ENCODE data around the gene GIMAP8.

GRCh38 chr7:150430465-150431085 is 19.9 kb upstream of the GIMAP8 start:
- no peak for TF ChIP-seq POLR2AphosphoS5 (IDR thresholded peaks at IDR 0.05; ENCODE audit: low read depth, low read length)
- TF ChIP-seq CTCF (IDR thresholded peaks at IDR 0.05): no peak
- no peak for TF ChIP-seq REST (IDR thresholded peaks at IDR 0.05; ENCODE audit: low read depth, low read length)
- no peak for TF ChIP-seq RAD21 (IDR thresholded peaks at IDR 0.05; ENCODE audit: low read length)
- TF ChIP-seq RCOR1 (IDR thresholded peaks at IDR 0.05; ENCODE audit: low read length): no peak
- TF ChIP-seq GABPA (IDR thresholded peaks at IDR 0.05; ENCODE audit: low read depth): no peak
- TF ChIP-seq SMC3 (IDR thresholded peaks at IDR 0.05; ENCODE audit: low read depth, low read length): no peak
- no peak for TF ChIP-seq CHD2 (IDR thresholded peaks at IDR 0.05; ENCODE audit: low read length, partially characterized antibody)
- no peak for TF ChIP-seq EP300 (IDR thresholded peaks at IDR 0.05; ENCODE audit: borderline replicate concordance in 1 of 2, low read depth in 1 of 2, low read length in 1 of 2)
- no peak for TF ChIP-seq USF2 (IDR thresholded peaks at IDR 0.05; ENCODE audit: borderline replicate concordance, low read depth, low read length)
- TF ChIP-seq ZBTB33 (IDR thresholded peaks at IDR 0.05; ENCODE audit: borderline replicate concordance, low read depth): no peak
- no peak for TF ChIP-seq MAX (IDR thresholded peaks at IDR 0.05; ENCODE audit: low read depth)
- TF ChIP-seq EZH2phosphoT487 (IDR thresholded peaks at IDR 0.05; ENCODE audit: borderline replicate concordance, low read depth): no peak
